Fibroblast of lung (primary cell): ENCODE measurements around the gene AIMP1. TPM values are rescaled to one million over a fixed set of nuclear protein-coding genes. Genes with fewer than 3 reads are reported as not detected.

ENCODE experiments used
- DNase-seq, 2 donors: peaks; one replicate each; pipeline versions ENCODE4 v3.0.0 to v3.0.0-alpha.2; 2010; ENCODE audit warnings: low read depth in 2 of 2
- H2AFZ ChIP-seq: 2 replicates; pipeline ENCODE4 v1.5.1; 2012; ENCODE audit warnings: low read length, control low read depth, inconsistent platforms
- H3K27ac ChIP-seq: 2 replicates; pipeline ENCODE4 v1.5.1; 2011; ENCODE audit warnings: low read length, control low read depth; ENCODE audit not compliant: insufficient read depth
- H3K27me3 ChIP-seq: 2 replicates; pipeline ENCODE4 v1.5.1; 2011; ENCODE audit warnings: mild to moderate bottlenecking, low read length; ENCODE audit not compliant: control insufficient read depth, insufficient read depth
- H3K36me3 ChIP-seq: 2 replicates; pipeline ENCODE4 v1.5.1; 2011; ENCODE audit warnings: low read length; ENCODE audit not compliant: control insufficient read depth, insufficient read depth
- H3K4me1 ChIP-seq: 2 replicates; pipeline ENCODE4 v1.5.1; 2011; ENCODE audit warnings: low read length; ENCODE audit not compliant: control insufficient read depth, insufficient read depth; ENCODE audit errors: extremely low read depth
- H3K4me2 ChIP-seq: 2 replicates; pipeline ENCODE4 v1.5.1; 2011; ENCODE audit warnings: low read length, control low read depth; ENCODE audit not compliant: insufficient read depth; ENCODE audit errors: extremely low read depth
- H3K4me3 ChIP-seq, 4 experiments: fragments of 200-600 bp in 1 of 4; sonication (generic) in 1 of 4; replicated peaks in 1 of 4; 2 replicates each; pipeline ENCODE4 v1.5.1; 2011 to 2016; ENCODE audit warnings: low read length in 4 of 4, low read depth in 3 of 4, mild to moderate bottlenecking in 3 of 4, control low read depth in 2 of 4, inconsistent platforms in 1 of 4, mixed read lengths in 1 of 4; ENCODE audit not compliant: insufficient read depth in 1 of 4; ENCODE audit errors: control extremely low read depth in 1 of 4
- H3K79me2 ChIP-seq: 2 replicates; pipeline ENCODE4 v1.5.1; 2012; ENCODE audit warnings: mild to moderate bottlenecking, low read length, inconsistent platforms; ENCODE audit not compliant: control insufficient read depth, insufficient read depth
- H3K9ac ChIP-seq: 2 replicates; pipeline ENCODE4 v1.5.1; 2011; ENCODE audit warnings: mild to moderate bottlenecking, low read length, control low read depth; ENCODE audit not compliant: insufficient read depth
- H3K9me3 ChIP-seq: 2 replicates; pipeline ENCODE4 v1.5.1; 2012; ENCODE audit warnings: low read depth, low read length; ENCODE audit not compliant: control insufficient read depth, insufficient read depth
- H4K20me1 ChIP-seq: 2 replicates; pipeline ENCODE4 v1.5.1; 2011; ENCODE audit warnings: low read length; ENCODE audit not compliant: control insufficient read depth, insufficient read depth; ENCODE audit errors: extremely low read depth
- CTCF ChIP-seq, 2 donors: IDR thresholded peaks in 1 of 2; conservative IDR thresholded peaks in 1 of 2; 1 replicate in 1 of 2; 2 replicates in 1 of 2; pipeline ENCODE4 v1.5.1; 2011 to 2012; ENCODE audit warnings: low read length in 2 of 2, control low read depth in 1 of 2, inconsistent platforms in 1 of 2, low read depth in 1 of 2, mild to moderate bottlenecking in 1 of 2
- EZH2 ChIP-seq: IDR thresholded peaks from 2 replicates; pipeline ENCODE4 v1.5.1; 2012; ENCODE audit warnings: low read length, control low read depth, mild to moderate bottlenecking; ENCODE audit errors: missing control alignments
- polyA plus RNA-seq, 2 donors: library from polyadenylated mRNA; depleted of rRNA in 1 of 2; stranded (reverse) in 1 of 2; unstranded in 1 of 2; fragments of >200 nt; gene quantifications; 2 replicates each; pipeline ENCODE4 v1.2.1, GENCODE V29; 2011 to 2012; ENCODE audit warnings: missing spikeins in 1 of 2
- total RNA-seq: library from RNA; depleted of rRNA; stranded (reverse); fragments of >200 nt; gene quantifications from 2 replicates; pipeline ENCODE4 v1.2.1, GENCODE V29; 2014

The AIMP1 gene
- total and polyA plus RNA-seq, 2 donors (not counting 1 experiment from before 2014, with no cell fraction given): 28.2 to 48.4 TPM

DNA sequence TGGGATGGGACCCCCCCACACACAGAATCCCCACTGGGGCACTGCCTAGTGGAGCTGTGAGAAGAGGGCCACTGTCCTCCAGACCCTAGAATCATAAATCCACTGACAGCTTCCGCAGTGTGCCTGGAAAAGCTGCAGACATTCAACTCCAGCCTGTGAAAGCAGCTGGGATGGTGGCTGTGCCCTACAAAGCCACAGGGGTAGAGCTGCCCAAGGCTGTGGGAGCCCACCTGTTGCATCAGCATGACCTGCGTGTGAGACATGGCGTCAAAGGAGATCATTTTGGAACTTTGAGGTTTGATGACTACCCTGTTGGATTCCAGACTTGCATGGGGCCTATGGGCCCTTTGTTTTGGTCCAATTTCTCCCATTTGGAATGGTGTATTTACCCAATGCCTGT lies 22.3 kb downstream of the AIMP1 start:
- no peak for DNase-seq
- H2AFZ ChIP-seq: no peak overlapping the region
- TF ChIP-seq CTCF (conservative IDR thresholded peaks at IDR 0.05 in 1 of 2, IDR thresholded peaks at IDR 0.05 in 1 of 2; ENCODE audit: low read depth in 1 of 2, low read length in 2 of 2) (no peak), EZH2 (no peak)
- H3K79me2 ChIP-seq: peaks cover 4% of the 10 kb centered on the region
- H3K27me3 ChIP-seq: no peaks in the 10 kb centered on the region
- H3K4me3 ChIP-seq: no peak overlapping the region
- peaks cover 3% of the 10 kb centered on the region for H3K36me3 ChIP-seq
- H3K27ac ChIP-seq: no peak overlapping the region
- no peaks in the 10 kb centered on the region for H3K9me3 ChIP-seq
- no peak overlapping the region for H3K9ac ChIP-seq
- H4K20me1 ChIP-seq: no peaks in the 10 kb centered on the region
- no peaks in the 10 kb centered on the region for H3K4me1 ChIP-seq
- H3K4me2 ChIP-seq: no peak overlapping the region

GRCh38 chr4:106339431-106339830 lies 23.1 kb downstream of the AIMP1 start:
- H2AFZ ChIP-seq: no peak overlapping the region
- DNase-seq: no peak
- H3K36me3 ChIP-seq: peaks cover 3% of the 10 kb centered on the region
- H3K79me2 ChIP-seq: peaks cover 4% of the 10 kb centered on the region
- H3K4me2 ChIP-seq: no peak overlapping the region
- no peaks in the 10 kb centered on the region for H4K20me1 ChIP-seq
- H3K4me1 ChIP-seq: no peaks in the 10 kb centered on the region
- H3K27me3 ChIP-seq: no peaks in the 10 kb centered on the region
- no peak overlapping the region for H3K4me3 ChIP-seq
- no peak overlapping the region for H3K27ac ChIP-seq
- no peaks in the 10 kb centered on the region for H3K9me3 ChIP-seq
- TF ChIP-seq EZH2: no peak
- TF ChIP-seq CTCF (conservative IDR thresholded peaks at IDR 0.05 in 1 of 2, IDR thresholded peaks at IDR 0.05 in 1 of 2; ENCODE audit: low read depth in 1 of 2, low read length in 2 of 2): no peak
- H3K9ac ChIP-seq: no peak overlapping the region

DNA sequence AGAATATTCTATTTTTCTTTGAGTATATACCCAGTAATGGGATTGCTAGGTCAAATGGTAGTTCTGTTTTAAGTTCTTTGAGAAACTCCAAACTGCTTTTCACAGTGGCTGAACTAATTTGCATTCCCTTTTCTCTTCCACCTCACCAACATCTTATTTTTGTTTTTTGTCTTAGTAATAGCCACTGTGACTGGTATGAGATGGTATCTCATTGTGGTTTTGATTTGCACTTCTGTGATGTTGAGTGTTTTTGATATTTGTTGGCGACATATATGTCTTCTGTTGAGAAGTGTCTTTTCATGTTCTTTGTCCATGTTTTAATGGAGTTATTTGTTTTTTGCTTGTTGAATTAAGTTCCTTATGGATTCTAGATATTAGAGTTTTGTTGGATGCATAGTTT lies 24.4 kb downstream of the AIMP1 start:
- H3K9me3 ChIP-seq: no peaks in the 10 kb centered on the region
- H3K27me3 ChIP-seq: no peaks in the 10 kb centered on the region
- no peak overlapping the region for H3K4me2 ChIP-seq
- TF ChIP-seq EZH2: no peak
- TF ChIP-seq CTCF (conservative IDR thresholded peaks at IDR 0.05 in 1 of 2, IDR thresholded peaks at IDR 0.05 in 1 of 2; ENCODE audit: low read depth in 1 of 2, low read length in 2 of 2): no peak
- peaks cover 2% of the 10 kb centered on the region for H3K4me1 ChIP-seq
- no peak overlapping the region for H3K9ac ChIP-seq
- H3K79me2 ChIP-seq: peaks cover 4% of the 10 kb centered on the region
- no peak overlapping the region for H2AFZ ChIP-seq
- H3K27ac ChIP-seq: no peak overlapping the region
- H4K20me1 ChIP-seq: no peaks in the 10 kb centered on the region
- peak in 1 of 2 donors; percentile 21 for DNase-seq
- no peak overlapping the region for H3K4me3 ChIP-seq
- H3K36me3 ChIP-seq: peaks cover 3% of the 10 kb centered on the region
